Measurements from ENCODE around the gene GRIN3B.
A peak's percentile ranks its signal among the peaks of the same experiment; 100 is the strongest.

Gene GRIN3B

DNA sequence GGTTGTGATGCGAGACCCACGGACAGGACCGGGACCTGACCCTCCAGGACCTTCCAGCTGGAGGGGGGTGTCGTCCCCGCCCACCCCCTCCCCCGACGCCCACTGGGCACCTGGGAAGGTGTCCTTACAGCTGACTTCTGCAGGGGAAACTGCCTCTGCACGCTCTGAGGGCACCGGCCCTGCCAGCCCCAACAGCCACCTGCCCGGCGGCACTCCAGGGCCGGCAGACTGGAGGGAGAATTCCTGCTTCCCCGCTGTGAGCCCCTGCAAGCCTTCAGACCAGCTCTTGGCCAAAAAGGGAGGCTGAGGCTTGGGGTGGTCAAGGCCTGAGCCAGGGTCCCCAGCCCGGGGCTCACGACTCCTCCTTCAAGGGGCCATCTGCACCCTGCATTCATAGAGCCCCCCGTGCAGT is 27.4 kb downstream of the GRIN3B start:
- Histone ChIP-seq H3K4me2 (ENCODE audit: low read length) (peak overlapping the region; percentile 32), H3K36me3 (ENCODE audit: control insufficient read depth, insufficient read depth, low read length) (no peaks in the 10 kb centered on the region), H3K27me3 (ENCODE audit: control insufficient read depth, insufficient read depth, low read length) (no peaks in the 10 kb centered on the region), H3K4me3 (ENCODE audit: low read depth, low read length) (peak overlapping the region; percentile 36), H3K27ac (no peak overlapping the region), H3K9me3 (ENCODE audit: control insufficient read depth, low read length) (no peaks in the 10 kb centered on the region), H3K79me2 (no peaks in the 10 kb centered on the region), H2AFZ (no peak overlapping the region), H3K4me1 (no peaks in the 10 kb centered on the region), H3K9ac (no peak overlapping the region)
- TF ChIP-seq, protein P1, sequence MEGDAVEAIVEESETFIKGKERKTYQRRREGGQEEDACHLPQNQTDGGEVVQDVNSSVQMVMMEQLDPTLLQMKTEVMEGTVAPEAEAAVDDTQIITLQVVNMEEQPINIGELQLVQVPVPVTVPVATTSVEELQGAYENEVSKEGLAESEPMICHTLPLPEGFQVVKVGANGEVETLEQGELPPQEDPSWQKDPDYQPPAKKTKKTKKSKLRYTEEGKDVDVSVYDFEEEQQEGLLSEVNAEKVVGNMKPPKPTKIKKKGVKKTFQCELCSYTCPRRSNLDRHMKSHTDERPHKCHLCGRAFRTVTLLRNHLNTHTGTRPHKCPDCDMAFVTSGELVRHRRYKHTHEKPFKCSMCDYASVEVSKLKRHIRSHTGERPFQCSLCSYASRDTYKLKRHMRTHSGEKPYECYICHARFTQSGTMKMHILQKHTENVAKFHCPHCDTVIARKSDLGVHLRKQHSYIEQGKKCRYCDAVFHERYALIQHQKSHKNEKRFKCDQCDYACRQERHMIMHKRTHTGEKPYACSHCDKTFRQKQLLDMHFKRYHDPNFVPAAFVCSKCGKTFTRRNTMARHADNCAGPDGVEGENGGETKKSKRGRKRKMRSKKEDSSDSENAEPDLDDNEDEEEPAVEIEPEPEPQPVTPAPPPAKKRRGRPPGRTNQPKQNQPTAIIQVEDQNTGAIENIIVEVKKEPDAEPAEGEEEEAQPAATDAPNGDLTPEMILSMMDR (IDR thresholded peaks at IDR 0.05), result no peak

DNA sequence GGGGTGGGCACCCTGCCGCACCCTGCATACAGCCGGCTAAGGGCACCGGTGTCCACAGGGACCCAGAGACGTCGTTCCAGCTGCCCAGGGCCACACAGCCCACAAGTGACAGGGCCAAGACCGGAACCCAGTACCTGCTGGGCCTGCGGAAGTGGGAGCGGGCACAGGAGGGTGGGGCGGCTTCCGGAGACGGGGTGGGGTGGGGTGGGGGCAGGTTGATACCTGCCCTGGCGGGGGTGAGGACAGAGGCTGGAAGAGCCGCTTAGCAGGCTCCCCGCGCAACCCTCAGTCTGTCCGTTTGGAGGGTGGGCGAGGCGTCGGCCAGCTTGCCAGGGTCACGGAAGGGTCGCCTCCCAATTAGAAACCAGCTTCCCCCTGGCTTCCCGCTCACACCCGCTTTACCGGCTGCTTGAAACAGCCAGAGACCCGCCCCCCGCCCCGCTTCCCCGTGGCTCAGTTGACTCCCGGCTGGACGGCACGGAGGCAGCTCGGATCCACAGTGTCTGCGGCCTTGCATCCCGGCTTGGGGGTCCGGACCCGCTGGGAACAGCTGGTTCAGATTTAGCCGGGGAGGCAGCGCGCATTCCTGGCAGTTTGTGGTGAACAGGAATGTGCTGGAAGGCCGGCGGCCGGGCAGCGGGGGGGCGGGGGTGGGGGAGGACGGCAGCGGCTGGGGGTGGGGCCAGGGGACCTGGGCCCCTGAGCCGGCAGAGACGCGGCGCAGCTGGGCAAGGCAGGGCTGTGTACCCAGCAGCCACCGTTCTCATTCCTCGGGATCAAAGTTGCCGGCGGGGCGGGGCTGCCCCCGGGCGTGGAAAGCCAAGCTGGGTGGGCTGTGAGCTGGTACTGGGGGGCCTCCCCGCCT is 28.1 kb downstream of the GRIN3B start:
- peak overlapping the region; percentile 36 for H3K4me3 ChIP-seq (ENCODE audit: low read depth, low read length)
- peak overlapping the region; percentile 68 for H3K4me2 ChIP-seq (ENCODE audit: low read length)
- no peak overlapping the region for H2AFZ ChIP-seq
- no peak overlapping the region for H3K27ac ChIP-seq
- no peaks in the 10 kb centered on the region for H3K27me3 ChIP-seq (ENCODE audit: control insufficient read depth, insufficient read depth, low read length)
- H3K79me2 ChIP-seq, result no peaks in the 10 kb centered on the region
- TF ChIP-seq, protein P1 (IDR thresholded peaks at IDR 0.05), result no peak
- no peak overlapping the region for H3K9ac ChIP-seq
- H3K9me3 ChIP-seq (ENCODE audit: control insufficient read depth, low read length), result no peaks in the 10 kb centered on the region
- no peaks in the 10 kb centered on the region for H3K4me1 ChIP-seq
- no peaks in the 10 kb centered on the region for H3K36me3 ChIP-seq (ENCODE audit: control insufficient read depth, insufficient read depth, low read length)

DNA sequence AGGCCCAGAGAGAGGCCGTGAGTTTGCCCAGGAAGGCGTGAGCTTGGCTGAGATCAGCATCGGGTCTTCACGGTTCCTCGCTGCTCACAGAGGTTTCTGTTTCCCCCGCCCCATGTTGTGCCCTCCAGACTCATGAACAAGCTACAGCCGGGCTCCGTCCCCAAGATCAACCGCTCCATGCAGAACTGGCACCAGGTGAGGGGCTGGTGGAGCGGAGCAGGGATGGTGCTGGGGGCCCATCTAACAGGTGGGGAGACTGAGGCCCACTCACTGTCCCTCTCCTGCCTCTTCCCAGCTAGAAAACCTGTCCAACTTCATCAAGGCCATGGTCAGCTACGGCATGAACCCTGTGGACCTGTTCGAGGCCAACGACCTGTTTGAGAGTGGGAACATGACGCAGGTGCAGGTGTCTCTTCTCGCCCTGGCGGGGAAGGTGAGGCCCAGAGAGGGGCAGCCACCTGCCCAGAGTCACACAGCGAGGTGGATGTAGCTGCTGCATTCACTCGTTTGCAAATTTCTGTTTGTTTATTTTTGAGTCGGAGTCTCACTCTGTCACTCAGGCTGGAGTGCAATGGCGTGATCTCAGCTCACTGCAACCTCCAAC is 32.1 kb downstream of the GRIN3B start:
- H3K4me1 ChIP-seq, result no peaks in the 10 kb centered on the region
- H3K36me3 ChIP-seq (ENCODE audit: control insufficient read depth, insufficient read depth, low read length), result no peaks in the 10 kb centered on the region
- H2AFZ ChIP-seq, result no peak overlapping the region

DNA sequence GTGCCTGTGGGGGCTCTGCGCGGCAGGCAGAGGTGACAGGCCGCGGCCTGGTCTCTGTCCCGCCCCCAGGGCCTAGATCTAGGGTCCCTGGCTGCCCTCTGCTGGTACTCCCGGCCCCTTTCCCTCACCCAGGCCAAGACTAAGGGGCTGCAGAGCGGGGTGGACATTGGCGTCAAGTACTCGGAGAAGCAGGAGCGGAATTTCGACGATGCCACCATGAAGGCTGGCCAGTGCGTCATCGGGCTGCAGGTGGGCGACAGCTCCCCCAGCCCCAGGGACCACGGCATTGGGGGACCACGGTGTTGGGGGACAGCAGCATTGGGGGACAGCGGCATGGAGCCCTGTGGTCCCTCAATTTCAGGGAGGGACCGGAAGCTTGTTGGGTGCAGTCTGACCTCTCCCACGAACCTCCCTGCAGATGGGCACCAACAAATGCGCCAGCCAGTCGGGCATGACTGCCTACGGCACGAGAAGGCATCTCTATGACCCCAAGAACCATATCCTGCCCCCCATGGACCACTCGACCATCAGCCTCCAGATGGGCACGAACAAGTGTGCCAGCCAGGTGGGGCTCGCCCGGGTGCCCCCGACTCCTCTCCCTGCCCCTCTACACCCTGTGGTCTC is 35.9 kb downstream of the GRIN3B start:
- Histone ChIP-seq H3K4me1 (peaks cover under 1% of the 10 kb centered on the region), H3K9me3 (ENCODE audit: control insufficient read depth, low read length) (no peaks in the 10 kb centered on the region), H3K27ac (no peak overlapping the region), H3K4me3 (ENCODE audit: low read depth, low read length) (no peak overlapping the region), H3K27me3 (ENCODE audit: control insufficient read depth, insufficient read depth, low read length) (no peaks in the 10 kb centered on the region), H3K36me3 (ENCODE audit: control insufficient read depth, insufficient read depth, low read length) (no peaks in the 10 kb centered on the region), H3K79me2 (no peaks in the 10 kb centered on the region), H3K9ac (no peak overlapping the region), H2AFZ (no peak overlapping the region), H3K4me2 (ENCODE audit: low read length) (no peak overlapping the region)
- TF ChIP-seq, protein P1 (IDR thresholded peaks at IDR 0.05), result no peak

More for the DNA sequence above, 32.1 kb downstream of the GRIN3B start:
- H3K27me3 ChIP-seq (ENCODE audit: control insufficient read depth, insufficient read depth, low read length), result no peaks in the 10 kb centered on the region
- H3K9ac ChIP-seq, result no peak overlapping the region
- no peak overlapping the region for H3K4me2 ChIP-seq (ENCODE audit: low read length)
- no peak overlapping the region for H3K4me3 ChIP-seq (ENCODE audit: low read depth, low read length)
- H3K27ac ChIP-seq, result no peak overlapping the region
- no peaks in the 10 kb centered on the region for H3K9me3 ChIP-seq (ENCODE audit: control insufficient read depth, low read length)
- H3K79me2 ChIP-seq, result no peaks in the 10 kb centered on the region
- TF ChIP-seq, protein P1 (IDR thresholded peaks at IDR 0.05), result no peak

Measured in parathyroid adenoma (tissue), 2 donors.